Measurements from ENCODE around the gene MRPS21.
A peak's percentile ranks its signal among the peaks of the same experiment; 100 is the strongest.

DNA sequence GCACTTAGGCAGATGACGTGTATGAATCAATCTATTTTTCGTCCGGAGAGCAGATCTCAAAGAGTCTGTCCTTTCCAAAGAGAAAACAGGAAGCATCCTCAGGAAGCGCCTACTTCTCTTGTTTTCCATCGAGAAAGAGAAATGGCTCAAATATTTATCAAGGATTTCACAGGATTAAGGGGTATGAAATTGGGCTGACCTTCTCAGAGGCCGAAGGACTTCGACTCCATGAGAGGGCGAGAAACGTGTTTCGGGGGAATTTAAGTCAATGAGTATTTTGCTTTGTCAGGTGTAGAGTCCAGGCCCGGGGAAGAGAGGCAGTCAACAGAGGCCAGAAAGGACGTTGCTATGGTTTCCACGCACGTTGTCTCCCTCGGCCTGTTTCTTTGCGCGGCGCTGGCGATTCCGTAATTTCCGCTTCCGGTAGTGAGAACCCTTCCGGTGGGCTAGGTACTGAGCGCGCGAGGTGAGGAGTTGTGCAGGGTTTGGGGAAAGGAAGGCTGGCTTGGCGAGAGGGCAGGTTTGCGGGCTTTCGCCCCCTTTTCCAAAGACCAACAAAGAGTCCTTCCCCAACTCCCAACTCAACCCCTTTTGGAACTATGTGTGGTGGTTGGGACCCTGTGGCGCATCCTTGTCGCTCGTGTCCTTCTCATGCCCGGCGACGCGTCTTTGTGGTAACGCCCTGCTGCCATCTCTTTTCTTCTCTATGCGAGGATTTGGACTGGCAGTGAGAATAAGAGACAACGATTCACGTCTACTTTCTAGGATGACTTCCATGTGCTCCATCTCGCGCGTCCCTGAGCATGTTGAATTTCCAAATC lies at the start of gene MRPS21:
- TF ChIP-seq POLR2A (IDR thresholded peaks at IDR 0.05) (peak; percentile 21 to 73), CTCF (IDR thresholded peaks at IDR 0.05) (no peak)
